ENCODE measurements around the gene KIF5B. TPM values are rescaled to one million over a fixed set of nuclear protein-coding genes. Genes with fewer than 3 reads are reported as not detected.

KIF5B gene
- total RNA-seq, 1 experiment from 2014 or later: 117 TPM

DNA sequence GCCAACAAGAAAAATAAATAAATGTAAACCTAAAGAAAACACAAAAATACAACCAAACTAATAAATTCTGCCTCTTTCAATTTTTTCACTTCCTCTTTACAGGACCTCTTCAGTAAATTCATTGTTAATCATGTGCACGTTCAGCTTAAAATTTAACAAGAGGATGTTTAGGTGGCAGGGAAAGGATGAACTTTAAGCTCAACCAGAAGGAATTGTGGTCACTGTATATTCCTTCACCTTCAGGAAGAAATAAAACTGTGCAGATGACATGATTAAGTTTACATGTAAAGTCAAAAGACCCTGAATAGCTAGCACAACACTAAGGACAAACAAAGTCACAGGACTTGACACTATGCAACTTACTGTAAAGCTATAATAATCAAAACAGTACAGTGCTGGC lies 33.0 kb downstream of the KIF5B start (continued):
- TF ChIP-seq CBX3 (IDR thresholded peaks at IDR 0.05; ENCODE audit: low read depth): no peak
- no peak for TF ChIP-seq POLR2A (IDR thresholded peaks at IDR 0.05; ENCODE audit: borderline replicate concordance, extremely low read depth, insufficient read depth, insufficient read length)
- no peak for TF ChIP-seq RAD21 (IDR thresholded peaks at IDR 0.05; ENCODE audit: low read depth)
- TF ChIP-seq, protein P1, sequence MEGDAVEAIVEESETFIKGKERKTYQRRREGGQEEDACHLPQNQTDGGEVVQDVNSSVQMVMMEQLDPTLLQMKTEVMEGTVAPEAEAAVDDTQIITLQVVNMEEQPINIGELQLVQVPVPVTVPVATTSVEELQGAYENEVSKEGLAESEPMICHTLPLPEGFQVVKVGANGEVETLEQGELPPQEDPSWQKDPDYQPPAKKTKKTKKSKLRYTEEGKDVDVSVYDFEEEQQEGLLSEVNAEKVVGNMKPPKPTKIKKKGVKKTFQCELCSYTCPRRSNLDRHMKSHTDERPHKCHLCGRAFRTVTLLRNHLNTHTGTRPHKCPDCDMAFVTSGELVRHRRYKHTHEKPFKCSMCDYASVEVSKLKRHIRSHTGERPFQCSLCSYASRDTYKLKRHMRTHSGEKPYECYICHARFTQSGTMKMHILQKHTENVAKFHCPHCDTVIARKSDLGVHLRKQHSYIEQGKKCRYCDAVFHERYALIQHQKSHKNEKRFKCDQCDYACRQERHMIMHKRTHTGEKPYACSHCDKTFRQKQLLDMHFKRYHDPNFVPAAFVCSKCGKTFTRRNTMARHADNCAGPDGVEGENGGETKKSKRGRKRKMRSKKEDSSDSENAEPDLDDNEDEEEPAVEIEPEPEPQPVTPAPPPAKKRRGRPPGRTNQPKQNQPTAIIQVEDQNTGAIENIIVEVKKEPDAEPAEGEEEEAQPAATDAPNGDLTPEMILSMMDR (IDR thresholded peaks at IDR 0.05 in 2 of 3, conservative IDR thresholded peaks at IDR 0.05 in 1 of 3; ENCODE audit: borderline replicate concordance in 1 of 3, insufficient read depth in 1 of 3, low read depth in 2 of 3, low read length in 2 of 3): no peak
- TF ChIP-seq TCF7L2 (IDR thresholded peaks at IDR 0.05; ENCODE audit: borderline replicate concordance, extremely low read depth, insufficient read depth, insufficient read length): no peak
- no peak for TF ChIP-seq SRF (IDR thresholded peaks at IDR 0.05; ENCODE audit: low read depth)
- TF ChIP-seq ZFX (IDR thresholded peaks at IDR 0.05): no peak
- no peak for TF ChIP-seq YY1 (IDR thresholded peaks at IDR 0.05; ENCODE audit: extremely low read depth, insufficient replicate concordance, low read depth, low read length)

- ChIA-PET CTCF (no interaction called here), RAD21 (ENCODE audit: low non-redundant PET in 1 of 2, low total read pairs in 2 of 2, uncharacterized antibody in 2 of 2, unreplicated experiment in 2 of 2) (no interaction called here), POLR2A (no interaction called here)
- ATAC-seq (no peak), DNase-seq (ENCODE audit: low read depth, low spot score) (no peak)
- TF ChIP-seq, protein P2, sequence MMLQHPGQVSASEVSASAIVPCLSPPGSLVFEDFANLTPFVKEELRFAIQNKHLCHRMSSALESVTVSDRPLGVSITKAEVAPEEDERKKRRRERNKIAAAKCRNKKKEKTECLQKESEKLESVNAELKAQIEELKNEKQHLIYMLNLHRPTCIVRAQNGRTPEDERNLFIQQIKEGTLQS (IDR thresholded peaks at IDR 0.05): no peak
- TF ChIP-seq, protein P3, sequence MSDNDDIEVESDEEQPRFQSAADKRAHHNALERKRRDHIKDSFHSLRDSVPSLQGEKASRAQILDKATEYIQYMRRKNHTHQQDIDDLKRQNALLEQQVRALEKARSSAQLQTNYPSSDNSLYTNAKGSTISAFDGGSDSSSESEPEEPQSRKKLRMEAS (IDR thresholded peaks at IDR 0.05): no peak
- TF ChIP-seq EZH2 (IDR thresholded peaks at IDR 0.05) (no peak), POLR2A (IDR thresholded peaks at IDR 0.05; ENCODE audit: borderline replicate concordance, extremely low read depth, insufficient read depth, insufficient read length) (no peak), TCF7L2 (IDR thresholded peaks at IDR 0.05; ENCODE audit: borderline replicate concordance, extremely low read depth, insufficient read depth, insufficient read length) (no peak)
- no peaks in the 10 kb centered on the region for H3K9me2 ChIP-seq (ENCODE audit: insufficient read depth)
- H4K20me1 ChIP-seq (ENCODE audit: insufficient read depth): 0 out of 2 replicates have a peak, but pooled peaks cover 4% of the 10 kb centered on the region
- no peaks in the 10 kb centered on the region for H3K4me1 ChIP-seq (ENCODE audit: control insufficient read depth in 1 of 2, insufficient read depth in 2 of 2, low read length in 2 of 2)
- intact Hi-C loops (cut with micrococcal nuclease): no loop called here
- peaks cover 34% of the 10 kb centered on the region for H3K79me2 ChIP-seq (ENCODE audit: insufficient read depth, low read length)
- TSS peak; percentile 2 for BruUV-seq (replicated peaks)
- no peaks in the 10 kb centered on the region for H3K9me3 ChIP-seq (ENCODE audit: control insufficient read depth in 1 of 2, insufficient read depth in 1 of 2, low read depth in 1 of 2, low read length in 2 of 2)
- no peak overlapping the region for H3K27ac ChIP-seq (ENCODE audit: low read depth, low read length)
- H3K4me3 ChIP-seq (replicated peaks in 1 of 2; ENCODE audit: low read depth in 1 of 2, low read length in 2 of 2): no peak overlapping the region
- H2AFZ ChIP-seq (ENCODE audit: low read depth, low read length, poor library complexity, severe bottlenecking): no peak overlapping the region
- H3K36me3 ChIP-seq (ENCODE audit: control insufficient read depth in 1 of 2, insufficient read depth in 2 of 2, low read length in 2 of 2): peaks cover 69 to 80% of the 10 kb centered on the region in 2 experiments
- no peak overlapping the region for H3K4me2 ChIP-seq (ENCODE audit: low read length)
- H3K27me3 ChIP-seq (ENCODE audit: insufficient read depth, low read length): no peaks in the 10 kb centered on the region
- H3K9ac ChIP-seq (ENCODE audit: low read length): no peak overlapping the region
Observed at GRCh38 chr10:32017044-32017443, 39.2 kb downstream of the KIF5B start.

Measured in HCT116 (cell line).